Skeletal muscle tissue (tissue), 4 donors: ENCODE results near the gene TRPC4. TPM values are rescaled to one million over a fixed set of nuclear protein-coding genes. Genes with fewer than 3 reads are reported as not detected.

Experiments used
- H3K27ac ChIP-seq: one replicate; pipeline ENCODE4 v1.7.0; 2013; ENCODE audit warnings: mild to moderate bottlenecking, low read depth, low read length, inconsistent platforms
- H3K27me3 ChIP-seq, 3 donors: one replicate each; pipeline ENCODE4 v1.7.0; 2013; ENCODE audit warnings: low read length in 3 of 3; ENCODE audit not compliant: control insufficient read depth in 3 of 3, insufficient read depth in 3 of 3
- H3K36me3 ChIP-seq, 3 donors: one replicate each; pipeline ENCODE4 v1.7.0; 2013; ENCODE audit warnings: low read length in 3 of 3; ENCODE audit not compliant: control insufficient read depth in 3 of 3, insufficient read depth in 3 of 3
- H3K4me1 ChIP-seq, 3 donors: one replicate each; pipeline ENCODE4 v1.7.0; 2013; ENCODE audit warnings: low read length in 3 of 3, mild to moderate bottlenecking in 3 of 3; ENCODE audit not compliant: control insufficient read depth in 3 of 3, insufficient read depth in 3 of 3
- H3K4me3 ChIP-seq, 3 donors: one replicate each; pipeline ENCODE4 v1.7.0; 2013; ENCODE audit warnings: low read length in 3 of 3
- H3K9ac ChIP-seq, 3 donors: one replicate each; pipeline ENCODE4 v1.7.0; 2013; ENCODE audit warnings: low read length in 3 of 3, mild to moderate bottlenecking in 3 of 3, moderate library complexity in 2 of 3, low read depth in 1 of 3
- H3K9me3 ChIP-seq, 3 donors: one replicate each; pipeline ENCODE4 v1.7.0; 2013; ENCODE audit warnings: low read length in 3 of 3; ENCODE audit not compliant: control insufficient read depth in 3 of 3
- total RNA-seq: library from RNA; depleted of rRNA; stranded (reverse); fragments of >200 nt; gene quantifications from one replicate; pipeline ENCODE4 v1.2.3, GENCODE V29; 2014
- donor health status: Osteomylitis.

The TRPC4 gene
- total RNA-seq, 1 donor from 2014 or later: 1.6 TPM

GRCh38 chr13:37652596-37652995, 217.0 kb downstream of the TRPC4 start:
- no peaks in the 10 kb centered on the region for H3K4me1 ChIP-seq
- no peak overlapping the region for H3K4me3 ChIP-seq
- H3K9ac ChIP-seq: no peak overlapping the region
- no peaks in the 10 kb centered on the region for H3K9me3 ChIP-seq
- H3K27ac ChIP-seq: no peak overlapping the region
- no peaks in the 10 kb centered on the region for H3K36me3 ChIP-seq
- no peaks in the 10 kb centered on the region for H3K27me3 ChIP-seq

- no peak overlapping the region for H3K9ac ChIP-seq
- no peaks in the 10 kb centered on the region for H3K9me3 ChIP-seq
- H3K4me3 ChIP-seq: no peak overlapping the region
- H3K27me3 ChIP-seq: no peaks in the 10 kb centered on the region
- no peaks in the 10 kb centered on the region for H3K36me3 ChIP-seq
- H3K4me1 ChIP-seq: no peaks in the 10 kb centered on the region
- H3K27ac ChIP-seq: no peak overlapping the region
Measured at GRCh38 chr13:37651891-37652290, 217.7 kb downstream of the TRPC4 start.

- H3K36me3 ChIP-seq: no peaks in the 10 kb centered on the region
- no peaks in the 10 kb centered on the region for H3K27me3 ChIP-seq
Measured at GRCh38 chr13:37648609-37649008, 221.0 kb downstream of the TRPC4 start.

GRCh38 chr13:37647031-37647650, 222.4 kb downstream of the TRPC4 start:
- H3K36me3 ChIP-seq: no peaks in the 10 kb centered on the region
- no peak overlapping the region for H3K9ac ChIP-seq
- no peaks in the 10 kb centered on the region for H3K27me3 ChIP-seq
- no peak overlapping the region for H3K4me3 ChIP-seq
- H3K9me3 ChIP-seq: no peaks in the 10 kb centered on the region
- H3K4me1 ChIP-seq: no peaks in the 10 kb centered on the region
- no peak overlapping the region for H3K27ac ChIP-seq

More at GRCh38 chr13:37648609-37649008, 221.0 kb downstream of the TRPC4 start:
- H3K9ac ChIP-seq: no peak overlapping the region
- no peak overlapping the region for H3K27ac ChIP-seq
- no peak overlapping the region for H3K4me3 ChIP-seq
- H3K4me1 ChIP-seq: no peaks in the 10 kb centered on the region
- no peaks in the 10 kb centered on the region for H3K9me3 ChIP-seq

GRCh38 chr13:37646531-37646930, 223.0 kb downstream of the TRPC4 start:
- Histone ChIP-seq H3K9me3 (no peaks in the 10 kb centered on the region), H3K4me3 (no peak overlapping the region), H3K9ac (no peak overlapping the region), H3K4me1 (no peaks in the 10 kb centered on the region), H3K27ac (no peak overlapping the region), H3K27me3 (no peaks in the 10 kb centered on the region), H3K36me3 (no peaks in the 10 kb centered on the region)

GRCh38 chr13:37645181-37645740, 224.3 kb downstream of the TRPC4 start:
- no peak overlapping the region for H3K27ac ChIP-seq
- H3K9ac ChIP-seq: no peak overlapping the region
- no peaks in the 10 kb centered on the region for H3K9me3 ChIP-seq
- H3K36me3 ChIP-seq: no peaks in the 10 kb centered on the region
- no peaks in the 10 kb centered on the region for H3K27me3 ChIP-seq
- no peak overlapping the region for H3K4me3 ChIP-seq
- H3K4me1 ChIP-seq: no peaks in the 10 kb centered on the region

GRCh38 chr13:37641391-37641790, 228.2 kb downstream of the TRPC4 start:
- no peak overlapping the region for H3K4me3 ChIP-seq
- no peaks in the 10 kb centered on the region for H3K27me3 ChIP-seq
- H3K36me3 ChIP-seq: no peaks in the 10 kb centered on the region
- no peaks in the 10 kb centered on the region for H3K9me3 ChIP-seq
- H3K9ac ChIP-seq: no peak overlapping the region
- no peak overlapping the region for H3K27ac ChIP-seq
- no peaks in the 10 kb centered on the region for H3K4me1 ChIP-seq

GRCh38 chr13:37640499-37640898, 229.1 kb downstream of the TRPC4 start:
- no peaks in the 10 kb centered on the region for H3K4me1 ChIP-seq

GRCh38 chr13:37636701-37637100, 232.9 kb downstream of the TRPC4 start:
- H3K4me1 ChIP-seq: no peaks in the 10 kb centered on the region
- H3K9me3 ChIP-seq: no peaks in the 10 kb centered on the region
- no peak overlapping the region for H3K9ac ChIP-seq
- H3K4me3 ChIP-seq: no peak overlapping the region
- no peak overlapping the region for H3K27ac ChIP-seq
- no peaks in the 10 kb centered on the region for H3K36me3 ChIP-seq
- H3K27me3 ChIP-seq: no peaks in the 10 kb centered on the region

More at GRCh38 chr13:37640499-37640898, 229.1 kb downstream of the TRPC4 start:
- no peak overlapping the region for H3K27ac ChIP-seq
- no peak overlapping the region for H3K4me3 ChIP-seq
- H3K9ac ChIP-seq: no peak overlapping the region
- H3K27me3 ChIP-seq: no peaks in the 10 kb centered on the region
- no peaks in the 10 kb centered on the region for H3K9me3 ChIP-seq
- H3K36me3 ChIP-seq: no peaks in the 10 kb centered on the region

- H3K4me1 ChIP-seq: no peaks in the 10 kb centered on the region
- H3K9ac ChIP-seq: no peak overlapping the region
- no peak overlapping the region for H3K4me3 ChIP-seq
- no peak overlapping the region for H3K27ac ChIP-seq
- no peaks in the 10 kb centered on the region for H3K9me3 ChIP-seq
- no peaks in the 10 kb centered on the region for H3K27me3 ChIP-seq
- H3K36me3 ChIP-seq: no peaks in the 10 kb centered on the region
Measured at GRCh38 chr13:37632294-37632693, 237.3 kb downstream of the TRPC4 start.
